Neuronal stem cell (in vitro differentiated cells): Measurements from ENCODE around the gene MAPK8IP2.

ENCODE experiments used
- DNase-seq: peaks from one replicate; pipeline ENCODE4 v3.0.0-alpha.2; 2013; ENCODE audit warnings: low spot score
- H2AFZ ChIP-seq: one replicate; pipeline ENCODE4 v1.6.1; 2013; ENCODE audit warnings: mild to moderate bottlenecking, low read length, inconsistent platforms
- H2AK5ac ChIP-seq: 2 replicates; pipeline ENCODE4 v1.6.1; 2013; ENCODE audit warnings: low read depth, mild to moderate bottlenecking, inconsistent platforms, low read length, moderate library complexity, mixed read lengths
- H2BK120ac ChIP-seq: 2 replicates; pipeline ENCODE4 v1.6.1; 2013; ENCODE audit warnings: low read depth, mild to moderate bottlenecking, inconsistent platforms, low read length, moderate library complexity, mixed read lengths
- H2BK12ac ChIP-seq: one replicate; pipeline ENCODE4 v1.6.1; 2013; ENCODE audit warnings: low read length, inconsistent platforms
- H2BK15ac ChIP-seq: 2 replicates; pipeline ENCODE4 v1.6.1; 2013; ENCODE audit warnings: mild to moderate bottlenecking, low read length, inconsistent platforms, mixed read lengths
- H2BK5ac ChIP-seq: one replicate; pipeline ENCODE4 v1.6.1; 2013; ENCODE audit warnings: inconsistent platforms, mild to moderate bottlenecking, low read length, moderate library complexity
- H3K14ac ChIP-seq: one replicate; pipeline ENCODE4 v1.6.1; 2013; ENCODE audit warnings: low read length, inconsistent platforms
- H3K18ac ChIP-seq: 2 replicates; pipeline ENCODE4 v1.6.1; 2013; ENCODE audit warnings: low read length, inconsistent platforms
- H3K23ac ChIP-seq: 2 replicates; pipeline ENCODE4 v1.6.1; 2013; ENCODE audit warnings: low read depth, mild to moderate bottlenecking, mixed read lengths, low read length, inconsistent platforms; ENCODE audit not compliant: poor library complexity
- H3K27ac ChIP-seq: replicated peaks from 3 replicates; pipeline ENCODE4 v1.5.1; 2013; ENCODE audit warnings: low read length, inconsistent platforms
- H3K27me3 ChIP-seq, 3 experiments: 2 replicates each; pipeline ENCODE4 v1.6.1; 2013; ENCODE audit warnings: low read length in 3 of 3, mild to moderate bottlenecking in 2 of 3, inconsistent platforms in 1 of 3, low read depth in 1 of 3, mixed read lengths in 1 of 3, moderate library complexity in 1 of 3; ENCODE audit not compliant: control insufficient read depth in 3 of 3, insufficient read depth in 3 of 3
- H3K36me3 ChIP-seq, 2 donors: replicated peaks in 1 of 2; 2 replicates each; pipeline ENCODE4 v1.6.1; 2013; ENCODE audit warnings: low read length in 2 of 2; ENCODE audit not compliant: control insufficient read depth in 2 of 2, insufficient read depth in 2 of 2
- H3K4ac ChIP-seq: 2 replicates; pipeline ENCODE4 v1.6.1; 2013; ENCODE audit warnings: inconsistent platforms, mild to moderate bottlenecking, low read length, moderate library complexity
- H3K4me1 ChIP-seq, 2 donors: 1 replicate in 1 of 2; 2 replicates in 1 of 2; pipeline ENCODE4 v1.6.1; 2013; ENCODE audit warnings: low read length in 2 of 2, low read depth in 1 of 2; ENCODE audit not compliant: control insufficient read depth in 2 of 2, insufficient read depth in 1 of 2
- H3K4me2 ChIP-seq: one replicate; pipeline ENCODE4 v1.6.1; 2013; ENCODE audit warnings: mild to moderate bottlenecking, low read length, inconsistent platforms; ENCODE audit not compliant: insufficient read depth, poor library complexity, severe bottlenecking
- H3K4me3 ChIP-seq, 2 donors: 2 replicates each; pipeline ENCODE4 v1.5.1; 2013; ENCODE audit warnings: low read length in 2 of 2, mild to moderate bottlenecking in 2 of 2, inconsistent platforms in 1 of 2, moderate library complexity in 1 of 2
- H3K79me1 ChIP-seq: one replicate; pipeline ENCODE4 v1.6.1; 2013; ENCODE audit warnings: low read depth, mild to moderate bottlenecking, inconsistent platforms, low read length, moderate library complexity
- H3K9ac ChIP-seq: one replicate; pipeline ENCODE4 v1.6.1; 2013; ENCODE audit warnings: mild to moderate bottlenecking, low read depth, low read length, inconsistent platforms; ENCODE audit not compliant: poor library complexity
- H3K9me3 ChIP-seq, 2 donors: replicated peaks in 1 of 2; 2 replicates each; pipeline versions ENCODE3 to v1.6.1; 2013; ENCODE audit warnings: low read length in 2 of 2, mild to moderate bottlenecking in 2 of 2, inconsistent platforms in 1 of 2, low read depth in 1 of 2, mixed read lengths in 1 of 2, moderate library complexity in 1 of 2; ENCODE audit not compliant: control insufficient read depth in 2 of 2, insufficient read depth in 1 of 2
- H4K8ac ChIP-seq: one replicate; pipeline ENCODE4 v1.6.1; 2013; ENCODE audit warnings: low read depth, mild to moderate bottlenecking, inconsistent platforms, low read length, moderate library complexity
- H4K91ac ChIP-seq: one replicate; pipeline ENCODE4 v1.6.1; 2013; ENCODE audit warnings: low read length, low read depth, mild to moderate bottlenecking, inconsistent platforms; ENCODE audit not compliant: poor library complexity
- WGBS, 2 donors: extraction: QIAGEN DNeasy Blood & Tissue Kit; methylation state at CpG; one replicate each; pipeline ENCODE4 v1.1.7; 2013; ENCODE audit warnings: missing lambda C conversion rate in 2 of 2, mixed read lengths in 1 of 2; ENCODE audit not compliant: insufficient read length in 2 of 2, insufficient replicate concordance in 1 of 2; ENCODE audit errors: extremely low coverage in 2 of 2; 5-methylcytosine and 5-hydroxymethylcytosine counted together

The MAPK8IP2 gene

GRCh38 chr22:50560034-50560433, 40.6 kb upstream of the MAPK8IP2 start:
- H2BK12ac ChIP-seq, result no peak overlapping the region
- no peak overlapping the region for H2AFZ ChIP-seq
- no peak overlapping the region for H3K27ac ChIP-seq
- H2AK5ac ChIP-seq, result no peak overlapping the region
- H3K27me3 ChIP-seq, result peaks cover 0 to 17% (median 6%) of the 10 kb centered on the region in 3 experiments
- H3K4me3 ChIP-seq, result no peak overlapping the region
- H3K4me1 ChIP-seq, result peaks cover 0 to 5% of the 10 kb centered on the region in 2 donors
- H3K79me1 ChIP-seq, result peaks cover 2% of the 10 kb centered on the region
- no peak overlapping the region for H4K91ac ChIP-seq
- H3K9me3 ChIP-seq, result no peaks in the 10 kb centered on the region
- H3K36me3 ChIP-seq, result no peaks in the 10 kb centered on the region
- no peak overlapping the region for H3K9ac ChIP-seq
- H3K14ac ChIP-seq, result no peak overlapping the region
- no CpG with 5 or more reads among the region's 3 CpGs for WGBS, 2 donors
- no peak for DNase-seq
- no peak overlapping the region for H2BK120ac ChIP-seq
- no peak overlapping the region for H3K18ac ChIP-seq
- H2BK15ac ChIP-seq, result no peak overlapping the region
- H3K23ac ChIP-seq, result no peak overlapping the region
- no peak overlapping the region for H2BK5ac ChIP-seq
- H3K4me2 ChIP-seq, result no peak overlapping the region
- no peak overlapping the region for H3K4ac ChIP-seq
- no peak overlapping the region for H4K8ac ChIP-seq

- no peak overlapping the region for H2BK12ac ChIP-seq
- no peak for DNase-seq
- peak overlapping the region; percentile 31 for H3K18ac ChIP-seq
- H2BK120ac ChIP-seq, result peak overlapping the region; percentile 28
- no peak overlapping the region for H4K8ac ChIP-seq
- no peak overlapping the region for H2AFZ ChIP-seq
- H3K4me2 ChIP-seq, result no peak overlapping the region
- H2BK15ac ChIP-seq, result no peak overlapping the region
- no peaks in the 10 kb centered on the region for H3K36me3 ChIP-seq
- no peaks in the 10 kb centered on the region for H3K9me3 ChIP-seq
- peaks cover 0 to 5% of the 10 kb centered on the region in 2 donors for H3K4me1 ChIP-seq
- H3K9ac ChIP-seq, result no peak overlapping the region
- WGBS, 2 donors, result no CpG with 5 or more reads among the region's 34 CpGs
- no peak overlapping the region for H4K91ac ChIP-seq
- no peak overlapping the region for H3K4me3 ChIP-seq
- H2BK5ac ChIP-seq, result peak overlapping the region; percentile 75
- H3K79me1 ChIP-seq, result peaks cover 2% of the 10 kb centered on the region
- no peak overlapping the region for H3K23ac ChIP-seq
- no peak overlapping the region for H3K14ac ChIP-seq
- H2AK5ac ChIP-seq, result peak overlapping the region; percentile 43
- no peak overlapping the region for H3K27ac ChIP-seq
- no peak overlapping the region for H3K4ac ChIP-seq
- H3K27me3 ChIP-seq, result peaks cover 0 to 17% (median 6%) of the 10 kb centered on the region in 3 experiments
These were observed 38.9 kb upstream of the MAPK8IP2 start for GRCh38 chr22:50561401-50562358.

GRCh38 chr22:50562523-50563412, 37.8 kb upstream of the MAPK8IP2 start, which contains the start of gene SYCE3:
Gene SYCE3, minus strand, starts transcription at chr22:50562919. Its CDS starts 6,514 bp downstream, at chr22:50556405.
- H3K4ac ChIP-seq, result no peak within 1 kb of the TSS
- H3K36me3 ChIP-seq, result peaks cover 1 to 5% of the 10 kb centered on the region in 2 donors
- no CpG with 5 or more reads among the region's 61 CpGs for WGBS, 2 donors
- no peak within 1 kb of the TSS for H2BK15ac ChIP-seq
- no peak within 1 kb of the TSS for H2BK12ac ChIP-seq
- peak within 1 kb of the TSS; percentile 88 for H3K9ac ChIP-seq
- no peak within 1 kb of the TSS for H4K8ac ChIP-seq
- H4K91ac ChIP-seq, result no peak within 1 kb of the TSS
- peaks cover 0 to 5% of the 10 kb centered on the region in 2 donors for H3K4me1 ChIP-seq
- H3K27me3 ChIP-seq, result peaks cover 0 to 17% (median 6%) of the 10 kb centered on the region in 3 experiments
- peak within 1 kb of the TSS; percentile 43 for H2AK5ac ChIP-seq
- no peak within 1 kb of the TSS for H3K14ac ChIP-seq
- H3K79me1 ChIP-seq, result peaks cover 2% of the 10 kb centered on the region
- H2BK5ac ChIP-seq, result peak within 1 kb of the TSS; percentile 75
- peak within 1 kb of the TSS; percentile 95 for H3K23ac ChIP-seq
- H2BK120ac ChIP-seq, result peak within 1 kb of the TSS; percentile 28
- H2AFZ ChIP-seq, result peak within 1 kb of the TSS; percentile 94
- H3K9me3 ChIP-seq, result no peaks in the 10 kb centered on the region
- no peak within 1 kb of the TSS for H3K27ac ChIP-seq
- H3K18ac ChIP-seq, result peak within 1 kb of the TSS; percentile 74
- peak; percentile 97 for DNase-seq
- H3K4me2 ChIP-seq, result peak within 1 kb of the TSS; percentile 98
- H3K4me3 ChIP-seq, result peak within 1 kb of the TSS; percentile 84 to 89
